PC-9 (cell line): Measurements from ENCODE around the gene OPHN1. TPM values are rescaled to one million over a fixed set of nuclear protein-coding genes. Genes with fewer than 3 reads are reported as not detected.

Experiments used
- BruUV-seq: library from RNA; stranded (reverse); fragments of 400-500 nt; replicated peaks from 2 replicates; lab custom pipeline; 2021; lab: Mats Ljungman, UMichigan
- CTCF ChIA-PET: fragments of 300-600 bp; sonication (Branson Sonifier 250); formaldehyde crosslinking; loops from one replicate; lab custom pipeline; 2022; ENCODE audit warnings: antibody characterized with exemption; lab: Charles Lee
- POLR2A ChIA-PET: fragments of 300-600 bp; sonication (Branson Sonifier 250); formaldehyde crosslinking; loops from one replicate; lab custom pipeline; 2022; ENCODE audit warnings: antibody characterized with exemption; ENCODE audit not compliant: unreplicated experiment; lab: Charles Lee
- DNase-seq, 2 experiments: peaks; one replicate each; pipeline versions ENCODE4 v3.0.0 to v3.0.0-alpha.2; 2015 to 2022; ENCODE audit warnings: mixed read lengths in 1 of 2
- H2AFZ ChIP-seq: fragments of 200-600 bp; sonication (generic); 2 replicates; pipeline ENCODE4 v1.8.1; 2017; ENCODE audit warnings: antibody characterized with exemption
- H3F3A ChIP-seq: fragments of 200-600 bp; sonication (generic); 2 replicates; pipeline ENCODE4 v1.8.1; 2017; ENCODE audit warnings: antibody characterized with exemption, mild to moderate bottlenecking, low read depth; ENCODE audit not compliant: insufficient read depth
- H3K27ac ChIP-seq: fragments of 200-600 bp; sonication (generic); 2 replicates; pipeline ENCODE4 v1.6.1; 2016; ENCODE audit warnings: mixed run types
- H3K27me3 ChIP-seq: fragments of 200-600 bp; sonication (generic); 2 replicates; pipeline ENCODE4 v1.6.1; 2016; ENCODE audit warnings: low read depth, mixed run types; ENCODE audit not compliant: insufficient read depth
- H3K36me3 ChIP-seq: fragments of 200-600 bp; sonication (generic); 2 replicates; pipeline ENCODE4 v1.6.1; 2016; ENCODE audit warnings: low read depth, mixed run types
- H3K4me1 ChIP-seq: fragments of 200-600 bp; sonication (generic); replicated peaks from 2 replicates; pipeline ENCODE4 v1.6.1; 2016; ENCODE audit warnings: mixed run types; ENCODE audit not compliant: insufficient read depth
- H3K4me2 ChIP-seq: fragments of 200-600 bp; sonication (generic); 2 replicates; pipeline ENCODE4 v1.6.1; 2017; ENCODE audit warnings: mixed run types
- H3K4me3 ChIP-seq: fragments of 200-600 bp; sonication (generic); 2 replicates; pipeline ENCODE4 v1.6.1; 2016; ENCODE audit warnings: mixed run types
- H3K79me2 ChIP-seq: fragments of 200-600 bp; sonication (generic); 2 replicates; pipeline ENCODE4 v1.6.1; 2017; ENCODE audit warnings: low read depth, mixed run types
- H3K9me2 ChIP-seq: fragments of 200-600 bp; sonication (generic); 2 replicates; pipeline ENCODE4 v1.8.1; 2017; ENCODE audit warnings: mild to moderate bottlenecking; ENCODE audit not compliant: insufficient read depth
- H3K9me3 ChIP-seq: fragments of 200-600 bp; sonication (generic); 2 replicates; pipeline ENCODE4 v1.8.1; 2016; ENCODE audit warnings: low read depth; ENCODE audit not compliant: insufficient read depth
- H4K20me1 ChIP-seq: fragments of 200-600 bp; sonication (generic); 2 replicates; pipeline ENCODE4 v1.8.1; 2017; ENCODE audit not compliant: insufficient read depth
- CTCF ChIP-seq: fragments of 200-600 bp; sonication (generic); conservative IDR thresholded peaks from 2 replicates; pipeline ENCODE4 v1.6.1; 2017; ENCODE audit warnings: mixed run types, antibody characterized with exemption, mild to moderate bottlenecking, moderate library complexity
- EZH2 ChIP-seq: fragments of 200-600 bp; sonication (generic); IDR thresholded peaks from 2 replicates; pipeline ENCODE4 v1.8.0; 2017; ENCODE audit warnings: antibody characterized with exemption, low read depth
- intact Hi-C: fragments of 100-400 bp; cut with micrococcal nuclease; formaldehyde crosslinking; loops from one replicate; pipeline ENCODE4 v1.10.0; 2022; ENCODE audit not compliant: unreplicated experiment
- total RNA-seq: library from RNA; stranded (reverse); gene quantifications from 2 replicates; pipeline ENCODE4 v1.2.3, GENCODE V29; 2021

The OPHN1 gene
- total RNA-seq, 1 experiment from 2014 or later, result 9.3 TPM

GRCh38 chrX:68061206-68061535 is 372.1 kb downstream of the OPHN1 start:
- Histone ChIP-seq H3K36me3 (no peaks in the 10 kb centered on the region), H4K20me1 (no peaks in the 10 kb centered on the region), H3F3A (no peaks in the 10 kb centered on the region), H3K27me3 (no peaks in the 10 kb centered on the region), H3K9me2 (no peaks in the 10 kb centered on the region), H3K79me2 (no peaks in the 10 kb centered on the region), H3K4me2 (no peak overlapping the region), H2AFZ (no peak overlapping the region), H3K4me3 (no peak overlapping the region), H3K27ac (no peak overlapping the region), H3K4me1 (no peaks in the 10 kb centered on the region), H3K9me3 (no peaks in the 10 kb centered on the region)
- BruUV-seq, result no TSS peak
- no peak for DNase-seq
- CTCF ChIA-PET, result no interaction called here
- POLR2A ChIA-PET, result no interaction called here
- no peak for TF ChIP-seq CTCF
- TF ChIP-seq EZH2, result no peak
- intact Hi-C loops, result no loop called here

- H3K27ac ChIP-seq, result no peak overlapping the region
- H3K27me3 ChIP-seq, result no peaks in the 10 kb centered on the region
- no TSS peak for BruUV-seq
- H3F3A ChIP-seq, result no peaks in the 10 kb centered on the region
- H3K4me1 ChIP-seq, result no peaks in the 10 kb centered on the region
- H3K4me2 ChIP-seq, result no peak overlapping the region
- no peaks in the 10 kb centered on the region for H3K9me2 ChIP-seq
- TF ChIP-seq CTCF (no peak), EZH2 (no peak)
- no peaks in the 10 kb centered on the region for H4K20me1 ChIP-seq
- H2AFZ ChIP-seq, result no peak overlapping the region
- intact Hi-C loops, result no loop called here
- no peak overlapping the region for H3K4me3 ChIP-seq
- POLR2A ChIA-PET, result no interaction called here
- no peaks in the 10 kb centered on the region for H3K79me2 ChIP-seq
- no peak for DNase-seq
- CTCF ChIA-PET, result no interaction called here
- no peaks in the 10 kb centered on the region for H3K36me3 ChIP-seq
- no peaks in the 10 kb centered on the region for H3K9me3 ChIP-seq
These were observed 372.6 kb downstream of the OPHN1 start for GRCh38 chrX:68060506-68061205.

GRCh38 chrX:68059469-68059868 is 373.8 kb downstream of the OPHN1 start:
- Histone ChIP-seq H3K4me1 (no peaks in the 10 kb centered on the region), H3K9me2 (no peaks in the 10 kb centered on the region), H3K36me3 (no peaks in the 10 kb centered on the region), H4K20me1 (no peaks in the 10 kb centered on the region), H3K27ac (no peak overlapping the region), H2AFZ (no peak overlapping the region), H3K9me3 (no peaks in the 10 kb centered on the region), H3F3A (no peaks in the 10 kb centered on the region), H3K4me3 (no peak overlapping the region), H3K4me2 (no peak overlapping the region), H3K27me3 (no peaks in the 10 kb centered on the region), H3K79me2 (no peaks in the 10 kb centered on the region)
- BruUV-seq, result no TSS peak
- TF ChIP-seq EZH2, result no peak
- TF ChIP-seq CTCF, result no peak
- intact Hi-C loops, result no loop called here
- no peak for DNase-seq
- ChIA-PET POLR2A (no interaction called here), CTCF (no interaction called here)
